ENCODE results near the gene MCEE.
"Not testable (repeated sequence)": the region's sequence is repeated elsewhere in the genome, so short reads cannot be mapped to it uniquely, and the experiment has no call there.

The MCEE gene

DNA sequence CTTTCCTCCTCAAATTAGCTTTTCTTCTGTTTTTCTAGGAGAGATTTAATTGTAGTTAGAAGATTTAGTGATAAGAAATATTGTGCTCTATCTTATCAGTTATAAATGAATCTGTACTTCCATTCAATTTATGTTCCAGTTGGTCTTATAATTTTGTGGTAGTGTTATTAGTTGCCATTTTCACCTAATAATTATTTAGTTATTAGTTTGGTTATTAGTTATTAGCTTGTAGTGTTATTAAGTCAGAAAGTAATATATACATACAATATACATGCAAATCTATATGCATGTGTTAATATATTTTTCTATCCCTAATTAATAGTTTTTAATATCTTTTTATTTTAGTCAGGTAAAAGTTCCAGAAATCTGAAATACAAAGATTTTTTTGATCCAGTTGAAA lies 3.6 kb upstream of the MCEE start:
- Histone ChIP-seq H2AK5ac (ENCODE audit: low read depth, low read length) (no peak overlapping the region), H3K27ac (replicated peaks; ENCODE audit: low read length) (no peak overlapping the region), H3K36me3 (replicated peaks in 1 of 2; ENCODE audit: control insufficient read depth in 2 of 2, insufficient read depth in 2 of 2, low read length in 2 of 2) (peaks cover 10 to 62% of the 10 kb centered on the region in 2 donors), H4K8ac (ENCODE audit: low read depth, low read length) (no peak overlapping the region), H3K4me2 (ENCODE audit: insufficient read depth, low read length, poor library complexity, severe bottlenecking) (no peak overlapping the region), H3K4me3 (ENCODE audit: low read length in 2 of 2) (no peak overlapping the region), H3K9ac (ENCODE audit: low read depth, low read length, poor library complexity) (no peak overlapping the region), H3K9me3 (replicated peaks in 1 of 2; ENCODE audit: control insufficient read depth in 2 of 2, insufficient read depth in 1 of 2, low read depth in 1 of 2, low read length in 2 of 2) (no peaks in the 10 kb centered on the region), H2BK120ac (ENCODE audit: low read depth, low read length) (no peak overlapping the region), H4K91ac (ENCODE audit: low read depth, low read length, poor library complexity) (no peak overlapping the region), H3K18ac (ENCODE audit: low read length) (no peak overlapping the region), H2BK12ac (ENCODE audit: low read length) (no peak overlapping the region), H3K79me1 (ENCODE audit: low read depth, low read length) (peaks cover 2% of the 10 kb centered on the region), H3K4ac (ENCODE audit: low read length) (no peak overlapping the region), H3K14ac (ENCODE audit: low read length) (no peak overlapping the region), H3K4me1 (ENCODE audit: control insufficient read depth in 2 of 2, insufficient read depth in 1 of 2, low read depth in 1 of 2, low read length in 2 of 2) (peaks cover 2 to 11% of the 10 kb centered on the region in 2 donors), H3K27me3 (ENCODE audit: control insufficient read depth in 3 of 3, insufficient read depth in 3 of 3, low read depth in 1 of 3, low read length in 3 of 3) (no peaks in the 10 kb centered on the region), H2BK15ac (ENCODE audit: low read length) (no peak overlapping the region), H2BK5ac (ENCODE audit: low read length) (no peak overlapping the region), H2AFZ (ENCODE audit: low read length) (no peak overlapping the region), H3K23ac (ENCODE audit: low read depth, low read length, poor library complexity) (no peak overlapping the region)
- no peak for DNase-seq (ENCODE audit: low spot score)

- H3K18ac ChIP-seq (ENCODE audit: low read length); H3K9me3 ChIP-seq (replicated peaks in 1 of 2; ENCODE audit: control insufficient read depth in 2 of 2, insufficient read depth in 1 of 2, low read depth in 1 of 2, low read length in 2 of 2); H3K27ac ChIP-seq (replicated peaks; ENCODE audit: low read length); H2BK120ac ChIP-seq (ENCODE audit: low read depth, low read length); H2AK5ac ChIP-seq (ENCODE audit: low read depth, low read length); H3K79me1 ChIP-seq (ENCODE audit: low read depth, low read length); H3K4ac ChIP-seq (ENCODE audit: low read length); H4K91ac ChIP-seq (ENCODE audit: low read depth, low read length, poor library complexity); H4K8ac ChIP-seq (ENCODE audit: low read depth, low read length); H3K23ac ChIP-seq (ENCODE audit: low read depth, low read length, poor library complexity); H2BK12ac ChIP-seq (ENCODE audit: low read length); H2BK15ac ChIP-seq (ENCODE audit: low read length); H2BK5ac ChIP-seq (ENCODE audit: low read length); DNase-seq (ENCODE audit: low spot score); H3K27me3 ChIP-seq (ENCODE audit: control insufficient read depth in 3 of 3, insufficient read depth in 3 of 3, low read depth in 1 of 3, low read length in 3 of 3); H3K14ac ChIP-seq (ENCODE audit: low read length); H2AFZ ChIP-seq (ENCODE audit: low read length): not testable (repeated sequence)
- H3K4me1 ChIP-seq (ENCODE audit: control insufficient read depth in 2 of 2, insufficient read depth in 1 of 2, low read depth in 1 of 2, low read length in 2 of 2), result peaks cover 2 to 11% of the 10 kb centered on the region in 2 donors
- H3K9ac ChIP-seq (ENCODE audit: low read depth, low read length, poor library complexity), result peak overlapping the region; percentile 12
- no CpG with 5 or more reads among the region's 7 CpGs for WGBS, 2 donors (ENCODE audit: extremely low coverage in 2 of 2, insufficient read length in 2 of 2, insufficient replicate concordance in 1 of 2)
- peak overlapping the region; percentile 38 for H3K4me2 ChIP-seq (ENCODE audit: insufficient read depth, low read length, poor library complexity, severe bottlenecking)
- peak overlapping the region in 1 of 2 donors; percentile 81 for H3K4me3 ChIP-seq (ENCODE audit: low read length in 2 of 2)
- peaks cover 10 to 42% of the 10 kb centered on the region in 2 donors for H3K36me3 ChIP-seq (replicated peaks in 1 of 2; ENCODE audit: control insufficient read depth in 2 of 2, insufficient read depth in 2 of 2, low read length in 2 of 2)
Observed at GRCh38 chr2:71131387-71132166, 1.5 kb upstream of the MCEE start.

GRCh38 chr2:71130905-71131244 lies 846 bp upstream of the MCEE start:
- Histone ChIP-seq H3K27me3 (ENCODE audit: control insufficient read depth in 3 of 3, insufficient read depth in 3 of 3, low read depth in 1 of 3, low read length in 3 of 3) (no peaks in the 10 kb centered on the region), H3K9me3 (replicated peaks in 1 of 2; ENCODE audit: control insufficient read depth in 2 of 2, insufficient read depth in 1 of 2, low read depth in 1 of 2, low read length in 2 of 2) (no peaks in the 10 kb centered on the region), H2BK15ac (ENCODE audit: low read length) (no peak overlapping the region), H3K27ac (replicated peaks; ENCODE audit: low read length) (no peak overlapping the region), H3K4me3 (ENCODE audit: low read length in 2 of 2) (peak overlapping the region; percentile 81 to 96), H3K36me3 (replicated peaks in 1 of 2; ENCODE audit: control insufficient read depth in 2 of 2, insufficient read depth in 2 of 2, low read length in 2 of 2) (peaks cover 7 to 35% of the 10 kb centered on the region in 2 donors), H3K23ac (ENCODE audit: low read depth, low read length, poor library complexity) (no peak overlapping the region), H2AFZ (ENCODE audit: low read length) (peak overlapping the region; percentile 96), H2BK12ac (ENCODE audit: low read length) (no peak overlapping the region), H4K91ac (ENCODE audit: low read depth, low read length, poor library complexity) (no peak overlapping the region), H3K14ac (ENCODE audit: low read length) (no peak overlapping the region), H3K79me1 (ENCODE audit: low read depth, low read length) (peaks cover 4% of the 10 kb centered on the region), H3K9ac (ENCODE audit: low read depth, low read length, poor library complexity) (no peak overlapping the region), H3K18ac (ENCODE audit: low read length) (no peak overlapping the region), H2BK5ac (ENCODE audit: low read length) (no peak overlapping the region), H2AK5ac (ENCODE audit: low read depth, low read length) (no peak overlapping the region), H3K4me2 (ENCODE audit: insufficient read depth, low read length, poor library complexity, severe bottlenecking) (peak overlapping the region; percentile 38), H4K8ac (ENCODE audit: low read depth, low read length) (no peak overlapping the region), H3K4me1 (ENCODE audit: control insufficient read depth in 2 of 2, insufficient read depth in 1 of 2, low read depth in 1 of 2, low read length in 2 of 2) (peaks cover 2 to 11% of the 10 kb centered on the region in 2 donors), H3K4ac (ENCODE audit: low read length) (no peak overlapping the region), H2BK120ac (ENCODE audit: low read depth, low read length) (no peak overlapping the region)
- DNase-seq (ENCODE audit: low spot score), result peak; percentile 2
- no CpG with 5 or more reads among the region's 4 CpGs for WGBS, 2 donors (ENCODE audit: extremely low coverage in 2 of 2, insufficient read length in 2 of 2, insufficient replicate concordance in 1 of 2)

- peak overlapping the region; percentile 97 for H3K18ac ChIP-seq (ENCODE audit: low read length)
- DNase-seq (ENCODE audit: low spot score), result no peak
- peak overlapping the region; percentile 96 for H2AFZ ChIP-seq (ENCODE audit: low read length)
- no peak overlapping the region for H2AK5ac ChIP-seq (ENCODE audit: low read depth, low read length)
- H3K4me2 ChIP-seq (ENCODE audit: insufficient read depth, low read length, poor library complexity, severe bottlenecking), result peak overlapping the region; percentile 54
- H3K27me3 ChIP-seq (ENCODE audit: control insufficient read depth in 3 of 3, insufficient read depth in 3 of 3, low read depth in 1 of 3, low read length in 3 of 3), result no peaks in the 10 kb centered on the region
- no peak overlapping the region for H4K8ac ChIP-seq (ENCODE audit: low read depth, low read length)
- peaks cover 2 to 11% of the 10 kb centered on the region in 2 donors for H3K4me1 ChIP-seq (ENCODE audit: control insufficient read depth in 2 of 2, insufficient read depth in 1 of 2, low read depth in 1 of 2, low read length in 2 of 2)
- H3K79me1 ChIP-seq (ENCODE audit: low read depth, low read length), result peaks cover 4% of the 10 kb centered on the region
- peaks cover 5 to 27% of the 10 kb centered on the region in 2 donors for H3K36me3 ChIP-seq (replicated peaks in 1 of 2; ENCODE audit: control insufficient read depth in 2 of 2, insufficient read depth in 2 of 2, low read length in 2 of 2)
- no peak overlapping the region for H4K91ac ChIP-seq (ENCODE audit: low read depth, low read length, poor library complexity)
- no peak overlapping the region for H3K4ac ChIP-seq (ENCODE audit: low read length)
- H3K23ac ChIP-seq (ENCODE audit: low read depth, low read length, poor library complexity), result peak overlapping the region; percentile 60
- no peak overlapping the region for H2BK120ac ChIP-seq (ENCODE audit: low read depth, low read length)
- no peak overlapping the region for H2BK12ac ChIP-seq (ENCODE audit: low read length)
- H3K9ac ChIP-seq (ENCODE audit: low read depth, low read length, poor library complexity), result peak overlapping the region; percentile 97
- no peaks in the 10 kb centered on the region for H3K9me3 ChIP-seq (replicated peaks in 1 of 2; ENCODE audit: control insufficient read depth in 2 of 2, insufficient read depth in 1 of 2, low read depth in 1 of 2, low read length in 2 of 2)
- H2BK15ac ChIP-seq (ENCODE audit: low read length), result peak overlapping the region; percentile 82
- H2BK5ac ChIP-seq (ENCODE audit: low read length), result peak overlapping the region; percentile 77
- no CpG with 5 or more reads among the region's 17 CpGs for WGBS, 2 donors (ENCODE audit: extremely low coverage in 2 of 2, insufficient read length in 2 of 2, insufficient replicate concordance in 1 of 2)
- H3K14ac ChIP-seq (ENCODE audit: low read length), result no peak overlapping the region
- H3K4me3 ChIP-seq (ENCODE audit: low read length in 2 of 2), result peak overlapping the region; percentile 81 to 96
- peak overlapping the region; percentile 52 for H3K27ac ChIP-seq (replicated peaks; ENCODE audit: low read length)
Observed at GRCh38 chr2:71129902-71130151, 202 bp downstream of the MCEE start.
